DMS 273 (cell line): ENCODE data around the gene NTNG2.

Experiments used
- DNase-seq: peaks from one replicate; lab custom pipeline; 2025; ENCODE audit not compliant: unreplicated experiment; lab: John Stamatoyannopoulos, UW

The NTNG2 gene

GRCh38 chr9:132200706-132201105 lies 38.8 kb downstream of the NTNG2 start:
- DNase-seq: no peak

GRCh38 chr9:132201139-132201538 lies 39.3 kb downstream of the NTNG2 start:
- no peak for DNase-seq

GRCh38 chr9:132201780-132202703 lies 40.2 kb downstream of the NTNG2 start:
- peak; percentile 29 for DNase-seq

GRCh38 chr9:132204883-132205282 lies 43.0 kb downstream of the NTNG2 start:
- no peak for DNase-seq

GRCh38 chr9:132207215-132207614 lies 45.4 kb downstream of the NTNG2 start:
- DNase-seq: no peak

- DNase-seq: no peak
Observed at GRCh38 chr9:132207839-132208615, 46.2 kb downstream of the NTNG2 start.

GRCh38 chr9:132209228-132209627 lies 47.4 kb downstream of the NTNG2 start:
- DNase-seq: no peak

- no peak for DNase-seq
Observed at GRCh38 chr9:132210472-132211145, 48.8 kb downstream of the NTNG2 start.

- DNase-seq: no peak
Observed at GRCh38 chr9:132211570-132211969, 49.7 kb downstream of the NTNG2 start.

- DNase-seq: peak; percentile 92
Observed at GRCh38 chr9:132214027-132214622, 52.3 kb downstream of the NTNG2 start.

- DNase-seq: no peak
Observed at GRCh38 chr9:132216861-132217619, 55.2 kb downstream of the NTNG2 start.

GRCh38 chr9:132218208-132218607 lies 56.4 kb downstream of the NTNG2 start:
- DNase-seq: no peak

- DNase-seq: no peak
Observed at GRCh38 chr9:132221941-132222340, 60.1 kb downstream of the NTNG2 start.

- DNase-seq: no peak
Observed at GRCh38 chr9:132224645-132225044, 62.8 kb downstream of the NTNG2 start.

GRCh38 chr9:132226571-132227430 lies 64.9 kb downstream of the NTNG2 start:
- no peak for DNase-seq

- DNase-seq: no peak
Observed at GRCh38 chr9:132228062-132228461, 66.2 kb downstream of the NTNG2 start.

GRCh38 chr9:132230605-132231004 lies 68.7 kb downstream of the NTNG2 start:
- DNase-seq: peak; percentile 30

- DNase-seq: peak; percentile 63
Observed at GRCh38 chr9:132231019-132231701, 69.3 kb downstream of the NTNG2 start.

GRCh38 chr9:132232522-132232921 lies 70.7 kb downstream of the NTNG2 start:
- DNase-seq: no peak
